Upper lobe of left lung (tissue), 4 donors: ENCODE measurements around the gene LONP1.

ENCODE experiments used
- CTCF ChIP-seq, 6 experiments: fragments of 450-650 bp in 4 of 6; fragments of 200-600 bp in 2 of 6; sonication (generic) in 2 of 6; IDR thresholded peaks; one replicate each; pipeline ENCODE4 v1.5.1; 2016 to 2019; ENCODE audit warnings: antibody characterized with exemption in 6 of 6
- POLR2A ChIP-seq, 4 donors: fragments of 450-650 bp; IDR thresholded peaks; one replicate each; pipeline ENCODE4 v1.5.1; 2016 to 2017; ENCODE audit warnings: antibody characterized with exemption in 4 of 4, mild to moderate bottlenecking in 2 of 4

- no peak for TF ChIP-seq CTCF (IDR thresholded peaks at IDR 0.05)
- TF ChIP-seq POLR2A (IDR thresholded peaks at IDR 0.05): no peak
Observed at GRCh38 chr19:5698635-5699422, 21.1 kb downstream of the LONP1 start.
